Activated CD8-positive, alpha-beta memory T cell treated with anti-CD3 and anti-CD28 coated beads for 36 hours (primary cell): ENCODE measurements around the gene SLC25A24. TPM values are rescaled to one million over a fixed set of nuclear protein-coding genes. Genes with fewer than 3 reads are reported as not detected.

Experiments
- CTCF ChIA-PET: fragments of 350-600 bp; sonication (Branson Sonifier 250); formaldehyde crosslinking; loops from one replicate; lab custom pipeline; 2021; ENCODE audit warnings: antibody characterized with exemption; lab: Charles Lee
- POLR2A ChIA-PET: fragments of 350-600 bp; sonication (Branson Sonifier 250); formaldehyde crosslinking; loops from one replicate; lab custom pipeline; 2021; ENCODE audit warnings: antibody characterized with exemption; lab: Charles Lee
- total RNA-seq, 2 experiments: library from RNA; stranded (reverse); gene quantifications; one replicate each; pipeline ENCODE4 v1.2.3, GENCODE V29; 2021

The SLC25A24 gene
- total RNA-seq, 2 experiments from 2014 or later = 19.6 to 20.1 TPM

- ChIA-PET POLR2A (no interaction called here), CTCF (no interaction called here)
These were observed 82.9 kb downstream of the SLC25A24 start for GRCh38 chr1:108117237-108117636.

GRCh38 chr1:108114033-108114599 is 86.0 kb downstream of the SLC25A24 start:
- ChIA-PET POLR2A (interaction anchor here (0.7 kb wide), 1 partner anchor 14 kb away, joined by 11 read pairs; no protein-coding TSS in a partner anchor), CTCF (no interaction called here)

- ChIA-PET CTCF (interaction anchor here (0.7 kb wide), 1 partner anchor 327 kb away, joined by 5 read pairs; no protein-coding TSS in a partner anchor), POLR2A (no interaction called here)
These were observed 86.6 kb downstream of the SLC25A24 start for GRCh38 chr1:108113496-108113895.

- POLR2A ChIA-PET = no interaction called here
- CTCF ChIA-PET = no interaction called here
These were observed 90.7 kb downstream of the SLC25A24 start for GRCh38 chr1:108109295-108109973.

- ChIA-PET POLR2A (no interaction called here), CTCF (interaction anchor here (0.9 kb wide), 1 partner anchor 326 kb away, joined by 3 read pairs; no protein-coding TSS in a partner anchor)
These were observed 92.0 kb downstream of the SLC25A24 start for GRCh38 chr1:108108119-108108518.

GRCh38 chr1:108107658-108108057 is 92.5 kb downstream of the SLC25A24 start:
- ChIA-PET POLR2A (no interaction called here), CTCF (interaction anchor here (0.9 to 1.4 kb wide), 2 partner anchors 17 to 326 kb away, joined by 3 read pairs; no protein-coding TSS in a partner anchor)

GRCh38 chr1:108106775-108107174 is 93.4 kb downstream of the SLC25A24 start:
- CTCF ChIA-PET = interaction anchor here (1.2 to 1.4 kb wide), 2 partner anchors 18 to 19 kb away, joined by 3 read pairs; no protein-coding TSS in a partner anchor
- POLR2A ChIA-PET = no interaction called here

GRCh38 chr1:108100148-108100547 is 100.0 kb downstream of the SLC25A24 start:
- ChIA-PET POLR2A (no interaction called here), CTCF (no interaction called here)

- ChIA-PET CTCF (interaction anchor here (1.2 kb wide), 1 partner anchor 27 kb away, joined by 3 read pairs; no protein-coding TSS in a partner anchor), POLR2A (no interaction called here)
These were observed 103.1 kb downstream of the SLC25A24 start for GRCh38 chr1:108097018-108097417.

- CTCF ChIA-PET = no interaction called here
- POLR2A ChIA-PET = no interaction called here
These were observed 104.1 kb downstream of the SLC25A24 start for GRCh38 chr1:108096089-108096488.

GRCh38 chr1:108089477-108089876 is 110.7 kb downstream of the SLC25A24 start:
- CTCF ChIA-PET = interaction anchor here (0.9 kb wide), 1 partner anchor 113 kb away, joined by 3 read pairs; no protein-coding TSS in a partner anchor
- POLR2A ChIA-PET = no interaction called here

GRCh38 chr1:108085628-108086027 is 114.5 kb downstream of the SLC25A24 start:
- POLR2A ChIA-PET = no interaction called here
- CTCF ChIA-PET = no interaction called here

- ChIA-PET CTCF (no interaction called here), POLR2A (no interaction called here)
These were observed 115.2 kb downstream of the SLC25A24 start for GRCh38 chr1:108084866-108085477.

Other genes starting within 250 kb of the SLC25A24 start
- 1 to 10 TPM; 5.1 to 5.2 TPM for gene VAV3, start 235.2 kb downstream of the SLC25A24 start, total RNA-seq
- under 1 TPM; 0.10 to 0.11 TPM for gene NBPF4, start 43.7 kb upstream of the SLC25A24 start, total RNA-seq
- not detected for gene NBPF6, start 250.0 kb upstream of the SLC25A24 start, total RNA-seq